Liver (tissue), 3 donors: Measurements from ENCODE around the gene GABARAPL2.

ENCODE experiments used
- CTCF ChIP-seq: fragments of 150-350 bp; IDR thresholded peaks from 2 replicates; pipeline ENCODE4 v1.5.1; 2017; ENCODE audit warnings: improper control_type of control experiment, low read depth, low read length; ENCODE audit not compliant: missing input control
- MAX ChIP-seq: IDR thresholded peaks from 2 replicates; pipeline ENCODE4 v1.6.1; 2016; ENCODE audit warnings: antibody characterized with exemption
- REST ChIP-seq: IDR thresholded peaks from 2 replicates; pipeline ENCODE4 v1.6.1; 2016; ENCODE audit warnings: antibody characterized with exemption, mild to moderate bottlenecking
- RXRA ChIP-seq, 2 donors: IDR thresholded peaks; 2 replicates each; pipeline ENCODE4 v1.6.1; 2017 to 2018; ENCODE audit warnings: antibody characterized with exemption in 2 of 2, mild to moderate bottlenecking in 1 of 2
- YY1 ChIP-seq: IDR thresholded peaks from 2 replicates; pipeline ENCODE4 v1.6.1; 2016; ENCODE audit warnings: antibody characterized with exemption, mild to moderate bottlenecking
- donor health status: healthy.
- donor health status: healthy.

- TF ChIP-seq CTCF (no peak), MAX (no peak), RXRA (IDR thresholded peaks at IDR 0.05) (no peak), YY1 (no peak), REST (no peak)
Observed at GRCh38 chr16:75529056-75529905, 36.9 kb upstream of the GABARAPL2 start.
